Skeletal muscle tissue (tissue), 4 donors: ENCODE results near the gene SLC23A2. TPM values are rescaled to one million over a fixed set of nuclear protein-coding genes. Genes with fewer than 3 reads are reported as not detected.
"Not testable (repeated sequence)": the region's sequence is repeated elsewhere in the genome, so short reads cannot be mapped to it uniquely, and the experiment has no call there.

Experiments
- H3K27ac ChIP-seq: one replicate; pipeline ENCODE4 v1.7.0; 2013; ENCODE audit warnings: mild to moderate bottlenecking, low read depth, low read length, inconsistent platforms
- H3K27me3 ChIP-seq, 3 donors: one replicate each; pipeline ENCODE4 v1.7.0; 2013; ENCODE audit warnings: low read length in 3 of 3; ENCODE audit not compliant: control insufficient read depth in 3 of 3, insufficient read depth in 3 of 3
- H3K36me3 ChIP-seq, 3 donors: one replicate each; pipeline ENCODE4 v1.7.0; 2013; ENCODE audit warnings: low read length in 3 of 3; ENCODE audit not compliant: control insufficient read depth in 3 of 3, insufficient read depth in 3 of 3
- H3K4me1 ChIP-seq, 3 donors: one replicate each; pipeline ENCODE4 v1.7.0; 2013; ENCODE audit warnings: low read length in 3 of 3, mild to moderate bottlenecking in 3 of 3; ENCODE audit not compliant: control insufficient read depth in 3 of 3, insufficient read depth in 3 of 3
- H3K4me3 ChIP-seq, 3 donors: one replicate each; pipeline ENCODE4 v1.7.0; 2013; ENCODE audit warnings: low read length in 3 of 3
- H3K9ac ChIP-seq, 3 donors: one replicate each; pipeline ENCODE4 v1.7.0; 2013; ENCODE audit warnings: low read length in 3 of 3, mild to moderate bottlenecking in 3 of 3, moderate library complexity in 2 of 3, low read depth in 1 of 3
- H3K9me3 ChIP-seq, 3 donors: one replicate each; pipeline ENCODE4 v1.7.0; 2013; ENCODE audit warnings: low read length in 3 of 3; ENCODE audit not compliant: control insufficient read depth in 3 of 3
- total RNA-seq: library from RNA; depleted of rRNA; stranded (reverse); fragments of >200 nt; gene quantifications from one replicate; pipeline ENCODE4 v1.2.3, GENCODE V29; 2014
- donor health status: Osteomylitis.

Gene SLC23A2
- total RNA-seq, 1 donor from 2014 or later, result 8.4 TPM

DNA sequence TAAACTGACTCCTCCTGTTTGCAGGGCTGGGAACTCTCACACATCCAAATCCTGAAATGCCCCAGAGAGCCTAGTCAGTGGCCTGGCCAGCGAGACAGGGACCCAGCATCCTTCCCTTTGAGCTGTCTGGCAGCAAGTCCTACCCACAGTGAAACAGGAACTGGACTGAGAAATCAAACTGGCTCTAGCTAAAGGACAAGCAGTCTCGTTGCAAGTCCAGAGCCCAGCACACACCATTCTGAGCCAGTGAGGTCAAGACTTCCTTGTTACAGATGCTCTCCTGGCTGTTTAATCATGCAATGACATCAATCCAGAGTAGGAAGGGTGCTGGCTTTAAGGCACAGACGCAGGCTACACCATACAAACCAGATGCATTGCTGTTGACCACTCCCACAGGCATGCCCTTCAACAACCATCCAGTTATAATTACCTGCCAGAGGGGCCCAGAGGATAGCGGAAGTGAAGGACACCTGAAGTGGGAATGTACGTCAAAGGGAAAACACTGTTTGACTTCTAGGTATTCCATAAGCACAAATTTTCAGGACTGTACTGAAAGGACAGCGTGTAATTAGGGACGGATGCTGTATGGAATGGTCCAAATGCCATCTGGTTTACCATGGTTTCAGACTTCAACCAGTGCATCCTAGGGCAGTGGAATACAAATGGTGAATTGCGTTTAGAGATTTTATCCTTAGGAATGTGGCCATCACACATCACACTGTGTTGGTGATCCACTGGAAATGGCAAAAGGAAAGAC, 114.4 kb downstream of the SLC23A2 start:
- Histone ChIP-seq H3K27ac (no peak overlapping the region), H3K4me3 (no peak overlapping the region), H3K9me3 (no peaks in the 10 kb centered on the region), H3K9ac (no peak overlapping the region), H3K27me3 (no peaks in the 10 kb centered on the region), H3K4me1 (no peaks in the 10 kb centered on the region), H3K36me3 (peaks cover 10 to 17% (median 14%) of the 10 kb centered on the region in 3 donors)

DNA sequence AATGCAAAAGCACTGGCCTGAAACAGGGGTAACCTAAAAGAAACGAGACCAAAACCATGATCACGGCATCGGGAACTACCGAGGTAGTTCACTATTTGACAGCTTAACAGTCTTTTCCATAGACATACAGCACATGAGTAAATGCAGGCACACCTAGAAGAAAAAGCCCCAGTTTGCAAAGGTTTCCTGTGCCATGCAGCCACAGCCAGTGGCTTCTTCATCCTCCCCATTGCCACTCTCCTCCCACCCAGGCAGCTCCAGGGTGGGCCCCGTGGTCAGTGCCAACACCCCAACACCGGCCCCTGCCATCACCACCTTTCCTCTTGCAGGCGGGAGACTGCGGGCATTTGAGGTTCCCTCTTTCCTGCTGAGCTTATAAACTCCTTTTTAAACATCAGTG, 115.4 kb downstream of the SLC23A2 start:
- H3K36me3 ChIP-seq, result peaks cover 9 to 15% (median 14%) of the 10 kb centered on the region in 3 donors
- H3K9ac ChIP-seq, result no peak overlapping the region
- no peak overlapping the region for H3K27ac ChIP-seq

DNA sequence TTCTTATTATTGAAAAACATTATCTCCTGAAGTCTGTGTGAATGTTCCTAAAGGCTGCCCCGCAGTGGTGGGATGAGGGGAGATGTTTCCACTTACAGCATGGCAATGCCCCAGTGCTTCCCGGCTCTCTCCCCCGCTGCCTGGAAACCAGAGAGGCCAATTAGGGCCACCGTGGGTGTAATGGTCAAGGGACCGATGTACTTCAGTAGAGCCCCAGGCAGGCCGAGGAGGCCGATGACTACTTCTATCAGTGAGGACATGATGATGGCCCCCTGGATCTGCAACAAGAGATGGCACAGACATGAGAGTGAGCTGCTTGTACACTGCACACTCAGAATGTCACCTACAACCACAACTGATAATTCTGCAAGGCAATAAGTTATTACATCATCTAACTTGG, 117.8 kb downstream of the SLC23A2 start:
- H3K4me1 ChIP-seq, result no peaks in the 10 kb centered on the region
- no peak overlapping the region for H3K4me3 ChIP-seq
- no peaks in the 10 kb centered on the region for H3K9me3 ChIP-seq
- peaks cover 2 to 13% (median 9%) of the 10 kb centered on the region in 3 donors for H3K36me3 ChIP-seq
- H3K27me3 ChIP-seq, result no peaks in the 10 kb centered on the region
- no peak overlapping the region for H3K9ac ChIP-seq
- no peak overlapping the region for H3K27ac ChIP-seq

More for the DNA sequence above, 115.4 kb downstream of the SLC23A2 start:
- H3K4me3 ChIP-seq, result no peak overlapping the region
- H3K4me1 ChIP-seq, result no peaks in the 10 kb centered on the region
- H3K27me3 ChIP-seq, result no peaks in the 10 kb centered on the region
- H3K9me3 ChIP-seq, result no peaks in the 10 kb centered on the region

DNA sequence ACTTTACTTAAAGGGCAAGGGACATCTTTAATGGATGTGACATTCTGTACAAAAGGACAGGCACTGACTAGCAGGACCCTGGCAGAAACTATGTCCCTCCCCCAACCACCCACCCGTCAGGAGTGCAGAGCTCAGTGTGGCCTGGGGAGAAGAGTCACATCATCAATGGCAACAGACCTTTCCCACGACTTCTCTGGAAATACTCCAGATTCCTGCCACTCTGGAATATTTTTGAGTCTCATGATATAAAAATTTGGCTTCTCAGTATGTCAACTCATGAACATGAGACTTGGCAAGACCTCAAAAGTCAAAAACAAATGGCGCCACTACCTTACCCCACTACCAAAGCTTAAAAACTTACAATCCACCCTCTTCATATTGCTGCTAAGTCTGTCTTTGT, 118.3 kb downstream of the SLC23A2 start:
- Histone ChIP-seq H3K4me3 (no peak overlapping the region), H3K27ac (no peak overlapping the region), H3K4me1 (no peaks in the 10 kb centered on the region), H3K36me3 (peaks cover 2 to 13% (median 9%) of the 10 kb centered on the region in 3 donors), H3K9me3 (no peaks in the 10 kb centered on the region), H3K9ac (no peak overlapping the region), H3K27me3 (no peaks in the 10 kb centered on the region)

DNA sequence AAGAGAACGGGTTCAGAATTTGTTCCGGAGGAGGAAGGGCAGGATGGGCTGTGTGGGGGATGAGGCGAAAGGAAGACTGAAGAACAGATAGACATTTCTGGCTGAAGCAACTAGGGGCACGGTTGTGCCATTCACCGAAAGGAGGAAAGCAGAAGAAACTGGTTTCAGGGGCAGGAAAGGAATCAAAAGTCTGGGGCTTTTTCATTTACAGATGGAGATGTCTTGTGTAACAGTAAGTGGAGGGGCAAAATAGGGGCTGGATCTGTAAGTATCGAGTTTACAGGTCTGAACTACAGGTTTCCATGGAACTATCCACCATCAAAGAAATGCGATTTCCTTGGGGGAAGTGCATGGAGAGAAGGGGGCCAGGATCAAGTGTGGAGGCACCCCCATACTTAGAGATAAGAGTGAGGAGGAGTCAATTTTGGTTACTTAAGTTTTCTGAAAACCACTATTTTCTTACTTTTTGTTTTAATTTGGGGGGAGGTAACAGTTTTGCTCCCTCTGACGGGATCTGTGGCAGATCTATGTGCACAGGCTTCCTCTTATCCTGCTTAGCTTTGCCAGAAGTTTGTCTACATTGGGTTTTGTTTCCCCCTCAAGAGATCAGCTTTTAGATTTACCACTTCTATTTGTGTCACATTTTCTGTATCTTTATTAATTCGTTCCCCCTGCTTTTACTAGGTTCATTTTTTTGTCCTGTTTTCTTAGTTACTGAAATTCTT, 120.1 kb downstream of the SLC23A2 start:
- H3K9me3 ChIP-seq, result no peaks in the 10 kb centered on the region
- H3K4me3 ChIP-seq, result no peak overlapping the region
- H3K9ac ChIP-seq, result no peak overlapping the region
- H3K27me3 ChIP-seq, result no peaks in the 10 kb centered on the region
- no peak overlapping the region for H3K27ac ChIP-seq
- peaks cover 2 to 13% (median 9%) of the 10 kb centered on the region in 3 donors for H3K36me3 ChIP-seq
- no peaks in the 10 kb centered on the region for H3K4me1 ChIP-seq

DNA sequence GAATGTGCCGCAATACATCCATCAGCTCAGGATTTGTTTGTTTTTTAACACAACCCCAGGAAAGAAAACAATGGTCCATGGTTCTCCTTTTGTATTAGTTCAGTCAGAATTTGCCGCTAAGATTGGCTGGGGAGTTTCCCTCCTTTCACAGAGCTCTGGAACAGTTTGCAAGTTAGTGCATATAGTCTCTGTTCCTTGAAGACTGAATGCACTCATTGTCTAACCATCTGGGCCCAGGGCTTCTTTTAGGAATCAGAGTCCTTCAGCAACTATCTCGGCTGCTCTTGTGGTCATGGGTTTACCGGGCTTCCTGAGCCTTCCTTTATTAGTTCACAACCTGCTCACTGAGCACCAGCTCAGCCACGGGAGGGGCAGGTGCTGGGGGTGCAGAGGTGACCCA, 121.3 kb downstream of the SLC23A2 start:
- no peak overlapping the region for H3K4me3 ChIP-seq
- peaks cover 5 to 17% (median 9%) of the 10 kb centered on the region in 3 donors for H3K36me3 ChIP-seq
- no peaks in the 10 kb centered on the region for H3K9me3 ChIP-seq
- H3K27ac ChIP-seq, result no peak overlapping the region
- no peaks in the 10 kb centered on the region for H3K27me3 ChIP-seq
- no peaks in the 10 kb centered on the region for H3K4me1 ChIP-seq
- H3K9ac ChIP-seq, result no peak overlapping the region

DNA sequence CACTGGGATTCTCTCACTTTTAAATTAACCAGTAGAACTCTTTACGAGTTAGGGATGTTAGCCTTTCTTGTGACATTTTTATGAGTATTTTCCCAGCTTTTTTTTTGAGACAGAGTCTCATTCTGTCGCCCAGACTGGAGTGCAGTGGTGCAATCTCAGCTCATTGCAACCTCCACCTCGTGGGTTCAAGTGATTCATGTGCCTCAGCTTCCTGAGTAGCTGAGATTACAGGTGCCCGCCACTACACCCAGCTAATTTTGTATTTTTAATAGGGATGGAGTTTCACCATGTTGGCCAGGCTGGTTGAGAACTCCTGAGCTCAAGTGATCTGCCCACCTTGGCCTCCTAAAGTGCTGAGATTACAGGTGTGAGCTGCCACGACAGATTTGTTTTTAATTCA, 123.2 kb downstream of the SLC23A2 start:
- H3K4me1 ChIP-seq, H3K9me3 ChIP-seq, H3K4me3 ChIP-seq, H3K27me3 ChIP-seq, H3K9ac ChIP-seq, H3K27ac ChIP-seq: not testable (repeated sequence)
- peaks cover 5 to 23% (median 15%) of the 10 kb centered on the region in 3 donors for H3K36me3 ChIP-seq

DNA sequence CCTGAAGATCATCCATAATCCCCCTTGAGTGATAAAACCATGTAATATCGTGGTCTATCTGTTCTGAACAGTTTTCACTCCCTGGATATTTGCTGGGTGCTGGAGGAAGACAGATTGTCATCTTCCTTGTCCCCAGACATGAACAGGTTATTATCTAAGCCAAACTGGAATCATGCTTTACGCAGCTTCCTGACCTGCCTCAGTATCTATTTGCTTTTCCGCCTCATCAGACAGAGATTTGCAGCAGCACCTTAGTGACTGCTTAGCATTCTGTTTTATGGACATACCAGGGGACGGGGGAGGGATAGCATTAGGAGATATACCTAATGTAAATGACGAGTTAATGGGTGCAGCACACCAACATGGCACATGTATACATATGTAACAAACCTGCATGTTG, 124.6 kb downstream of the SLC23A2 start:
- Histone ChIP-seq H3K27ac (no peak overlapping the region), H3K9ac (no peak overlapping the region), H3K4me1 (no peaks in the 10 kb centered on the region), H3K4me3 (no peak overlapping the region), H3K36me3 (peaks cover 0 to 23% (median 20%) of the 10 kb centered on the region in 3 donors), H3K9me3 (no peaks in the 10 kb centered on the region), H3K27me3 (no peaks in the 10 kb centered on the region)

DNA sequence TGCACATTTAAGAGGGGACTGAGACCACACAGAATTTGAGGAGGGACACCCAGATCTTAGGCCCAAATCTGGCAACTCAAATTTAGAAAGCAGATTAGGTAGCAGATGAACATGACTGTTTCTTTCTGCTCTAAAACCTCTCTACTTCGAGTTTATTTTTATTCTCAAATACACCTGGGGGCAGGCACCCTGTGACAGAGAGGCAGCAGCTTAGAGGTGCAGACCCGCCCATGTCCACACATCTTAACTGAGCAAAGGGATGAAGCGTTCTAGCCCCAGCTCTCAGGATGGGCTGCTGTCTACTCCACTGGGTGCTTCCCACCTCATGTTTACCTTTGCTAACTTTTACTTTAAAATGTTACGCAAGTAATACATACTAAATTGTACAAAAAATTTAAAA, 125.0 kb downstream of the SLC23A2 start:
- Histone ChIP-seq H3K27me3 (no peaks in the 10 kb centered on the region), H3K4me1 (no peaks in the 10 kb centered on the region), H3K4me3 (no peak overlapping the region), H3K9ac (no peak overlapping the region), H3K9me3 (no peaks in the 10 kb centered on the region), H3K27ac (no peak overlapping the region), H3K36me3 (peaks cover 0 to 23% (median 21%) of the 10 kb centered on the region in 3 donors)

DNA sequence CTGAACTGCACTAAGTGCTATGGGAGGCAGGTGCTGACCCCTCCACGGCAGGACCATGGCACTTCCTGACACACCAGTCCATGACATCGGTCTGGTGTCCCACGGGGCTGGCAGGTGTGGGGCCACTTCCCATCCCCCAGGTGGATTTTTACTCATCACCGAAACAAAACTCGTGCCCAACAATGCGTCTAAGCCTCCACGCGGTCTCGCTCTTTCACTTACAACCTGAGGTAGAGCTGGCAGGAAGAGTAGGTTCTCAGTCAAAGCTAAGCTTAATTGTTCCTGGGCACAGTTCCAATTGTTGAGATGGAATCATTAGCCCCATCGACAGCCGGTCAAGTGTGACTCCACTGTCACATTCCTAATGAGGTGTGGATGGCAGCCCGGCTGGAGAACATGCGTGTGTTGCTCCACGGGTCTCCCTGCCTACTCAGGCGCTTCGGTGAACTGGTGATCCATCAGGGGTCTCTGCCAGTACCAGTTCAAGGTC, 125.7 kb downstream of the SLC23A2 start:
- Histone ChIP-seq H3K27me3 (no peaks in the 10 kb centered on the region), H3K9me3 (no peaks in the 10 kb centered on the region), H3K36me3 (peaks cover under 1 to 23% (median 23%) of the 10 kb centered on the region in 3 donors), H3K27ac (no peak overlapping the region), H3K4me3 (no peak overlapping the region), H3K4me1 (no peaks in the 10 kb centered on the region), H3K9ac (no peak overlapping the region)
